ENCODE measurements around the gene PCDH17. TPM values are rescaled to one million over a fixed set of nuclear protein-coding genes. Genes with fewer than 3 reads are reported as not detected.

PCDH17 gene
- total RNA-seq, 3 donors from 2014 or later = 1.3 to 5.9 (median 1.4) TPM

DNA sequence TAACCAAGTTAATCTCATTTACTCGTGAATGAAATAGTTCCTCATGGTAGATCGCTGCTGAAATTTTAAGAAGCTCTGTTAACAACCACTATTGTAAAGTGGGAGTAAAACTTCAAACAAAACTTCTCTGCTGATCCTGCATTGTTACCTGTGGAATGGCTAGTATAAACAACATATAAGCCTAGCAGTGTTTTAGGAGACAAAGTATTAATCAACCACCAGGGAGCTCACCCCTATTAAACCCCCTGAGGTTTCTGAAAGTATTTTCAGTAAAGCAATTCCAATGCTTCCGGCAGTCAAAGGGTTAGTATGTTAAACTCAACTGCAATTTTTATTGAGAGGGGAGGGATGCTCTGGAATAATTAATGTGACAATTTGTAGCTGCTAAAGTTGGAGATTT is 30.0 kb upstream of the PCDH17 start:
- no peak for DNase-seq (ENCODE audit: low spot score in 2 of 2)
- H3K4me3 ChIP-seq = no peak overlapping the region
- H3K27me3 ChIP-seq = no peaks in the 10 kb centered on the region
- H3K36me3 ChIP-seq = no peaks in the 10 kb centered on the region
- no peaks in the 10 kb centered on the region for H3K9me3 ChIP-seq
- no peaks in the 10 kb centered on the region for H3K4me1 ChIP-seq
- intact Hi-C loops (cut with DNase I; ENCODE audit: low total_unique reads) = no loop called here
- TF ChIP-seq, protein P1, sequence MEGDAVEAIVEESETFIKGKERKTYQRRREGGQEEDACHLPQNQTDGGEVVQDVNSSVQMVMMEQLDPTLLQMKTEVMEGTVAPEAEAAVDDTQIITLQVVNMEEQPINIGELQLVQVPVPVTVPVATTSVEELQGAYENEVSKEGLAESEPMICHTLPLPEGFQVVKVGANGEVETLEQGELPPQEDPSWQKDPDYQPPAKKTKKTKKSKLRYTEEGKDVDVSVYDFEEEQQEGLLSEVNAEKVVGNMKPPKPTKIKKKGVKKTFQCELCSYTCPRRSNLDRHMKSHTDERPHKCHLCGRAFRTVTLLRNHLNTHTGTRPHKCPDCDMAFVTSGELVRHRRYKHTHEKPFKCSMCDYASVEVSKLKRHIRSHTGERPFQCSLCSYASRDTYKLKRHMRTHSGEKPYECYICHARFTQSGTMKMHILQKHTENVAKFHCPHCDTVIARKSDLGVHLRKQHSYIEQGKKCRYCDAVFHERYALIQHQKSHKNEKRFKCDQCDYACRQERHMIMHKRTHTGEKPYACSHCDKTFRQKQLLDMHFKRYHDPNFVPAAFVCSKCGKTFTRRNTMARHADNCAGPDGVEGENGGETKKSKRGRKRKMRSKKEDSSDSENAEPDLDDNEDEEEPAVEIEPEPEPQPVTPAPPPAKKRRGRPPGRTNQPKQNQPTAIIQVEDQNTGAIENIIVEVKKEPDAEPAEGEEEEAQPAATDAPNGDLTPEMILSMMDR (IDR thresholded peaks at IDR 0.05) = no peak
- TF ChIP-seq POLR2AphosphoS5 (IDR thresholded peaks at IDR 0.05) (no peak), POLR2A (IDR thresholded peaks at IDR 0.05) (no peak)
- H3K27ac ChIP-seq = no peak overlapping the region

DNA sequence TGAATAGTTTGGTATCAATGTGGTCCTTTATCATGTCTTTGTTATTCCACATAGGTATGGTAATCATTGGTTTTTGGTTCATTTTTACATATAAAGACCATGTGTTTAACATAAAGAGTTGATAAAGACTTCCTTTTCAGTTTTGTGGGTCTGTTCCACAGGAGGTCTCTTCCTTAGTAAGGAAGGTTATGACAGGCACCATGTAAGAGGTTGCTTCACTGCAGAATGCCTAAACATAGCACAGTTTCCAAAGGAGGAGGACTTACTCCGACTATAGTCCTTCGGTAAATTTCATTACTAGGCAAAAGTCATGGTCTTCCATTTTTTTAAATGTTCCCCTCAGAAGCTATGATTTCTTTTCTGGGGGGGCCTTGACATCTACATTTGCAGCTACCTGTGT is 27.1 kb upstream of the PCDH17 start:
- intact Hi-C loops (cut with DNase I; ENCODE audit: low total_unique reads) = no loop called here
- no peak overlapping the region for H3K4me3 ChIP-seq
- no peak for DNase-seq (ENCODE audit: low spot score in 2 of 2)
- H3K9me3 ChIP-seq = no peaks in the 10 kb centered on the region
- H3K4me1 ChIP-seq = no peaks in the 10 kb centered on the region
- TF ChIP-seq, protein P1 (IDR thresholded peaks at IDR 0.05) = no peak
- TF ChIP-seq POLR2AphosphoS5 (IDR thresholded peaks at IDR 0.05) = no peak
- H3K27me3 ChIP-seq = no peaks in the 10 kb centered on the region
- no peak overlapping the region for H3K27ac ChIP-seq
- H3K36me3 ChIP-seq = no peaks in the 10 kb centered on the region

DNA sequence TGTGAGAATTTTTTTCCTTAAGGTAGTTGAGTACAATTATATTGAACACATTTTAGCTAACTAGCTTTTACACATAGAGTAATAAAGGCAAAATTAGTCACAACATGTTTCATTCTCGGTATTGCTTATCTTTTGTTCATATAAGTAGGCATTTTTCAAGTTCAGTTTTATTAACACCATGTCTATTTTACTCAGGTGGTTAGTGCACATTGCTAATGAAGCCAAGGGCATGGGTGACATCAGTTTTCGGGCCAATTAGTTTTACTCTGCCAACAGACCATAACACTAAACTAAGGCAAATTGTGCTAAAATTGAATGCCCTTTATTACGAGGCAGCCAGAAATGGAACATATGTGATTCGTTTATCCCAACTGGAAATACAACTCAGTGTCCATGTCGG is 19.6 kb upstream of the PCDH17 start:
- TF ChIP-seq, protein P1 (IDR thresholded peaks at IDR 0.05) = no peak
- TF ChIP-seq POLR2A (IDR thresholded peaks at IDR 0.05) (no peak), POLR2AphosphoS5 (IDR thresholded peaks at IDR 0.05) (no peak)
- Histone ChIP-seq H3K27ac (no peak overlapping the region), H3K27me3 (peaks cover 0 to 3% of the 10 kb centered on the region in 2 donors), H3K9me3 (no peaks in the 10 kb centered on the region), H3K4me1 (no peaks in the 10 kb centered on the region), H3K36me3 (no peaks in the 10 kb centered on the region), H3K4me3 (no peak overlapping the region)
- intact Hi-C loops (cut with DNase I; ENCODE audit: low total_unique reads) = loop anchor here (5.0 kb wide), 1 partner anchor 420 kb away; no protein-coding TSS in a partner anchor
- DNase-seq (ENCODE audit: low spot score in 2 of 2) = no peak

DNA sequence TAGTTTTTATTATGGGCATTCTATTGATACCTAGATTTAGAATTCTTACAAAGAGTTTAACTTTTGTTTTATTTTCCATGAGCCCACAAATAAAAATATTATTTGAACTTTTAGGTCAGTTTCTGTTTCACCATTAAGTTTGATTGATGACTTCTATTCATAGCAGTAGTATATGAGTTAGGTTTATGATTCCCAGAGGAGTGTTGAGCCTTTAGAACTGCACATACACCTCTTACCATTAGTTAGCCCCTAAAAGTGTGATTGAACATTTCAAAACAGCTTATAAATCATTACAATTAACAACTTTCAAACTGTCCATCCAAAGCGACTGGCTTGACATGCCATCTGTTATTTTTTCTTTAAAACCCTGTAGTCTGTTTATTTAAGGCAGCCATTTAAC is 19.0 kb upstream of the PCDH17 start:
- no peaks in the 10 kb centered on the region for H3K9me3 ChIP-seq
- TF ChIP-seq, protein P1 (IDR thresholded peaks at IDR 0.05) = no peak
- TF ChIP-seq POLR2A (IDR thresholded peaks at IDR 0.05) (no peak), POLR2AphosphoS5 (IDR thresholded peaks at IDR 0.05) (no peak)
- intact Hi-C loops (cut with DNase I; ENCODE audit: low total_unique reads) = loop anchor here (5.0 kb wide), 1 partner anchor 420 kb away; no protein-coding TSS in a partner anchor

DNA sequence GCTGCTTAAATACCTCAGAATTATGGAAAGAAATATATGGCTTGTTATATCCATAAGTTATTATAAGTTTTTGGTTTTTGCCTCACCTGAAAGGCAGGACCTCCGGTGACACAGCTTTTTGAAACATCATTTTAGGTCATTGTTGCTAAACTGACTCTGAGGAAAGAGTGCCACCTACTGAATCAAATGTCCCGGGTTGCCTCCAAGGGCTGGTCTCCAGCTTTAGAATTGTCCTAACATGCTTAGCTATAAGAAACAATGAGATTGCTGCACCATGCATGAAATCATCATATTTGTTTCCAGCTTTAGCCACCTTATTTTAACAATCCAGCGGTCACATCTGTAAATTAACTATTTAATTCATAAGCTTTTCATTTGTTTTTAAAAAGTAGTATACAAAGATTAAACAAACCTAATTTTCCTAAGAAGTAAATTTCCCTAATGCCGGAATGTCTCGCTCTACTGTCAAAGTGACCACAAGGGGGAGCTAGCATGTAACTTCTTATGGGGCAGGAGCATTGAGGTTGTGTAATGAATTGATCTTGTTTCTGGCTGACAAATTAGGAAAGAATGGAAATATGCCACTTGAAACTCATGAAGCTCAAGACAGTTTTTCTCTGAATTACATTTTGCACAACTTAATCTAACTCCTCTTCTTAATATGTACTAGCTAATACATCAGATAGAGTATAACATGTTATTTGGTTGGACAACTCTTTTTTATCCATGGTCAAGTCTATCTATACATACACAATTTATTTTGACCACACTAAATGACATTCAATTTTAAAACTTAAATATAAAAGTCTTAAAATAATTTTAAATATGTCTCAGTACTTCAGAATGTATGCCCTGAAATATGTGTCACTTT is 6.7 kb upstream of the PCDH17 start:
- H3K4me3 ChIP-seq = no peak overlapping the region
- no peak for TF ChIP-seq POLR2A (IDR thresholded peaks at IDR 0.05)
- no peak for TF ChIP-seq POLR2AphosphoS5 (IDR thresholded peaks at IDR 0.05)
- TF ChIP-seq, protein P1 (IDR thresholded peaks at IDR 0.05) = peak in 2 of 3 donors; percentile 38 to 45
- H3K36me3 ChIP-seq = no peaks in the 10 kb centered on the region
- H3K4me1 ChIP-seq = peaks cover 0 to 8% of the 10 kb centered on the region in 2 donors
- peaks cover 0 to 48% of the 10 kb centered on the region in 2 donors for H3K27me3 ChIP-seq
- intact Hi-C loops (cut with DNase I; ENCODE audit: low total_unique reads) = no loop called here
- H3K27ac ChIP-seq = no peak overlapping the region
- no peak for DNase-seq (ENCODE audit: low spot score in 2 of 2)
- H3K9me3 ChIP-seq = no peaks in the 10 kb centered on the region

More for the DNA sequence above, 19.0 kb upstream of the PCDH17 start:
- Histone ChIP-seq H3K27ac (no peak overlapping the region), H3K27me3 (peaks cover 0 to 3% of the 10 kb centered on the region in 2 donors), H3K4me3 (no peak overlapping the region), H3K4me1 (no peaks in the 10 kb centered on the region), H3K36me3 (no peaks in the 10 kb centered on the region)
- DNase-seq (ENCODE audit: low spot score in 2 of 2) = no peak
